ENCODE measurements around the gene MGAT4B.

- TF ChIP-seq CTCF (IDR thresholded peaks at IDR 0.05) (no peak), POLR2A (IDR thresholded peaks at IDR 0.05) (no peak)
These were observed 44.4 kb downstream of the MGAT4B start for GRCh38 chr5:179762079-179762780.
